ENCODE results near the gene HDAC9.

DNA sequence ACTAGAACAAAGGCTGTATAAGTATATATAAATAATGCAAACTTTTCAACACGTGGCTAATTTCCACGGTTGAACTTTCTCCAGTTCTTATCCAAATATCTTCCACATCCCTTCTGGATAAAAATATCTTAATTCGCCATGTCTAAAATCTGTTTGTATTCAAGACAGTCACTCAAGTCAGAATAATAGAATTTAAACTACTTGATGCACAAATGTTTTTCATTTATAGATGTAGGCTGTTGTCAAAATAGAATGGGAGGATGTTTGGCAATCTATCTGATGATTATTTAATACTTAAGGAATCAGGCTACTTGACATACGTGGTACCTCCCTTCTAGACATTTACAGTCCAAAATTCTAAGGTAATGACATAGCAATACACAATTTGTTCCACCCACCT lies 417.6 kb downstream of the HDAC9 start:
- TF ChIP-seq, protein P1, sequence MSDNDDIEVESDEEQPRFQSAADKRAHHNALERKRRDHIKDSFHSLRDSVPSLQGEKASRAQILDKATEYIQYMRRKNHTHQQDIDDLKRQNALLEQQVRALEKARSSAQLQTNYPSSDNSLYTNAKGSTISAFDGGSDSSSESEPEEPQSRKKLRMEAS (IDR thresholded peaks at IDR 0.05) = no peak
- no peak for TF ChIP-seq EP300 (IDR thresholded peaks at IDR 0.05)
- no peak for TF ChIP-seq EHMT2 (IDR thresholded peaks at IDR 0.05; ENCODE audit: low read depth)
- no peak for TF ChIP-seq MAFK (IDR thresholded peaks at IDR 0.05; ENCODE audit: partially characterized antibody)
- TF ChIP-seq E2F6 (IDR thresholded peaks at IDR 0.05; ENCODE audit: borderline replicate concordance, low read depth) = no peak
- TF ChIP-seq CTCF (IDR thresholded peaks at IDR 0.05) = no peak
- no peak for TF ChIP-seq BHLHE40 (IDR thresholded peaks at IDR 0.05; ENCODE audit: low read depth, low read length)
- no peak for TF ChIP-seq PHF8 (IDR thresholded peaks at IDR 0.05; ENCODE audit: borderline replicate concordance, low read depth)
- no peak for TF ChIP-seq HDAC2 (IDR thresholded peaks at IDR 0.05)
- no peak for TF ChIP-seq POLR2A (IDR thresholded peaks at IDR 0.05; ENCODE audit: low read length)
- TF ChIP-seq REST (IDR thresholded peaks at IDR 0.05) = no peak
- no peak for TF ChIP-seq JUNB (IDR thresholded peaks at IDR 0.05)
